GM18858 (cell line): Measurements from ENCODE around the gene CDCA5.

Source experiments
- ATAC-seq: cut with Tn5 transposase; IDR thresholded peaks from one replicate; pipeline ENCODE4 v1.9.1; 2021; ENCODE audit not compliant: unreplicated experiment

The CDCA5 gene, protein sequence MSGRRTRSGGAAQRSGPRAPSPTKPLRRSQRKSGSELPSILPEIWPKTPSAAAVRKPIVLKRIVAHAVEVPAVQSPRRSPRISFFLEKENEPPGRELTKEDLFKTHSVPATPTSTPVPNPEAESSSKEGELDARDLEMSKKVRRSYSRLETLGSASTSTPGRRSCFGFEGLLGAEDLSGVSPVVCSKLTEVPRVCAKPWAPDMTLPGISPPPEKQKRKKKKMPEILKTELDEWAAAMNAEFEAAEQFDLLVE

DNA sequence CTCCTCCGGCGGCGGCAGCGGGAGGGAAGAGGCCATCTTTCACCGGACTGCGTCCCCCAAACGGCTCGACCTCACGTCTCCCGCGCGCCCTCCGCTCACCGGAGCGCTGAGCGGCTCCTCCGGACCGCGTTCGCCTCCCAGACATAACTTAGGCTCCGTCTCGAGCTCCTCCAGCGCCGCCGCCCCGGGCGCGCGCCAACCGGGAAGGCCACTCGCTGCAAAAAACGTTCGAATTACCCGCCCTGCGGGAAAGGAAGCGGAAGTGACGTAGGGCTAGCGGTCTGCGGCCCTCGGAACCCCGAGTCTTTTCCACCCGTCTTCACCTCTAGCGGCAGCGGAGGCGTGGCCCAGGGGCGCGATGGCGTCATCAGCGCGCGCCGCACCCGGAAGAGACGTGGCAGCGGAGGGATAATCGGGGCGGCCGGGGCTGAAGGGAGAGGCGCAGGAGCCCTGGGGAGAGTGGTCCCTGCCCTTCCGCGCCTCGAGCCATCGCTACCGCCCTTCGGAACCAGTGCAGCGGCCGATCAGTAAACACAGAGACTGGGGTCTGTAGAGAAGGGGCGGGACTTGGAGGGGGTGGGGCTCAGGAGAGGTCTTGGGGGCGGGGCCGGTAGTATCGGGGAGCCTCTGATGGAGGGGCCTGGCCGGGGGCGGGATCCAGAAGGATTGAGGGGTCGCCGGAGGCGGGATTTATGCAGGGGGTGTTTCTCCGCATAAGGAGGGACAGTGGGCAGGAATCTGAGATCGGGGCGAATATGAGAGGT is at the start of gene CDCA5, which contains the start of gene ZFPL1:
Gene CDCA5, minus strand, starts transcription at position 207 of the 764 bp plus-strand sequence. Its CDS starts 62 bp downstream, at position 145.
Gene ZFPL1, plus strand, starts transcription at position 389 of the 764 bp plus-strand sequence. CDS start 477 bp downstream, outside the sequence.
- ATAC-seq: peak; percentile 64

DNA sequence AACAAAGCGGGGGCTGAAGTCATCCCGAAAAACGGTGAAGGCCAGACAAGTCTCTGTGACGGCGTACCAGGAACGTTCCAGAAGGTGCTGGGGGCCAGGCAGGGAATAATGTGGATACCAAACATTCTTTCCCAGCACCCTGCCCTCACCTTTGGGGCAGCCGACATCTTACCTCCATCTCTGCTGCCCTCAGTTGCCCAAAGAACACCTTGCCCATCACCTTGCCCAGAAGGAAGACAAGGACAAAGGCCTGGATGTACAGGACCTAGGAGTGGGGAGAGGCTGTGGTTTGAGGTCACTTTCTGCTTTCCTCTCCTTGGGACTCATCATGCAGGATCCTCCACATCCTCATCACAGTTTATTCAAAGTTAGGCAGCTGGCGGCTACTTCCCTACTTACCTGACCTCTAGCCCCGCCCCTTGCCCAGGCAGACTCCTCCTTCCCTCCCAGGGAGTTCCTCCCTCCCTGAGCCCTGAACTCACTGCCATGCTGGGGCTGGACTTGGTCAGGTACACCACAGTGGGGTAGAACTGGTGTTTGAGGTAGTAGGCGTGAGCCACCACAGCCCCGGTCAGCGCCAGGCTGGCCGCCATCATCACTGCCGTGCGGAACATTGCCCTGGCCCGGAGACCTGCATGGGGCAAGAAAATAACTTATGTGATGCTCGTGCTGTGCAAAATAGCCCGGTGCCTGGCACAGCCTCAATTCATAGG is 49.3 kb upstream of the CDCA5 start:
- ATAC-seq: no peak

DNA sequence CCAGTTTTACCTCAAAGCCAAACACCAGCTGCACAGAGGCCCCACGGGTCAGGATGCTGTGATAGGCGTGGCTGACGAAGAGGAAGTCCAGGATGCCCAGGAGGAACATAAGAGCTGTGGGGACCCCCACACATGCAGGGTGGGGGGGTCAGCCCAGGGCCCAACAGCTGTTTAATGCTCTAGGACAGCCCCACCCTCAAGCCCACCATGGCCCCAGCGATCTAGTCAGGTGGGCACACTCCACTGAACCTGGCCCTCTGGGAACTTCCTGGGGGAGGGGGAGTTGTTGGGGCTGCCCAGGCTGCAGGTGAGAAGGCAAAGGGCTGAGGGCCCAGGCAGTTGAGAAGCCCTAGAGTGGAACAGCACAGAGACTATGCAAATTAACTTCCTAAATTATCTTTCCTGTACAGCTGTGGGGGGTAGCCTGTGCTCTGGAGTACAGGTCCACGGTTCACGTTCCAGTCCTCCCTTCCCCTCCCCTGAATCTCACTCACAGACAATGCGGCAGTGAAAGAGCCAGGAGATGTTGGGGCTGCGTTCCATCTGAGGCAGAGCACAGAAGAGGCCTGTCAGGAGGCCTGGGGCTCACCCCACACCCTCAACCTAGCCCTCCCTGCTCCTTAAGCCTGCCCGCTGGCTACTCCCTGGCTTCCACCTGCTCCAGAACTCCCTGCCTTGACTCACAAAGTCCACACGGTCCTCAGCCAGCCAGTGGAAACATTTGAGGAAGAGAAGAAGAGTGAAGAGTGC is 48.6 kb upstream of the CDCA5 start:
- no peak for ATAC-seq

DNA sequence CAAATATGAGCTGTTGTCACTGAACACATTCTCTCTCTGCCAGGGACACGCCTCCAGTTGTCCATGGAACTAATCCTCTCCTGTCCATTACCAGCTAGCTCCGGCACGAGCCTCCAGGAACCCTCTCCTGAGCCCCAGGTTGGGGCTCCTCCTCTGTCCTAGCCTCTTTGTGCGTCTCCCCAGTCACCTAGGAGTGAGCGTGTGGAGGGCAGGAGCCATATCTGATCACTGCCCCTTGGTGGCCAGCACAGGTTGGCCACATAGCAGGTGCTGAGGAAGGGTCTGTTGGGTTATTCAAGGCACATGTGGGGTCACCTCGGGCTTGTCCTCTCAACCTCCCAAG is 48.0 kb upstream of the CDCA5 start:
- no peak for ATAC-seq

DNA sequence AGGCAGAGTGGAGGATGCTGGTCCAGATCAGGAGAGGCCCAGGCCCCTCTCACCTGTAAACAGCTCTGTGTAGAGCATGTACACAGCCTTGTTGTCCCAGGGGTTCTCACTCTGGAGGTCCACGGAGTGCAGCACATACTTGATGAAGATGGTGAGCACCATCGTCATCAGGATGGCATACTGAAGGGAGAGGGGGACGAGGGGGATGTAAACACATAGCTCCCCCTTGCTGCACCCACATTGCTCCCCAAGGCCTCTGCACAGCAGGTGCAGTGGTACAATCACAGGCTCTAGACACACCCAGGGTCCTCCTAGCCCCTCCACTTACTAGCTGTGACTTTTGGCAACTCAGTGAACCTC is 47.6 kb upstream of the CDCA5 start:
- ATAC-seq: no peak

DNA sequence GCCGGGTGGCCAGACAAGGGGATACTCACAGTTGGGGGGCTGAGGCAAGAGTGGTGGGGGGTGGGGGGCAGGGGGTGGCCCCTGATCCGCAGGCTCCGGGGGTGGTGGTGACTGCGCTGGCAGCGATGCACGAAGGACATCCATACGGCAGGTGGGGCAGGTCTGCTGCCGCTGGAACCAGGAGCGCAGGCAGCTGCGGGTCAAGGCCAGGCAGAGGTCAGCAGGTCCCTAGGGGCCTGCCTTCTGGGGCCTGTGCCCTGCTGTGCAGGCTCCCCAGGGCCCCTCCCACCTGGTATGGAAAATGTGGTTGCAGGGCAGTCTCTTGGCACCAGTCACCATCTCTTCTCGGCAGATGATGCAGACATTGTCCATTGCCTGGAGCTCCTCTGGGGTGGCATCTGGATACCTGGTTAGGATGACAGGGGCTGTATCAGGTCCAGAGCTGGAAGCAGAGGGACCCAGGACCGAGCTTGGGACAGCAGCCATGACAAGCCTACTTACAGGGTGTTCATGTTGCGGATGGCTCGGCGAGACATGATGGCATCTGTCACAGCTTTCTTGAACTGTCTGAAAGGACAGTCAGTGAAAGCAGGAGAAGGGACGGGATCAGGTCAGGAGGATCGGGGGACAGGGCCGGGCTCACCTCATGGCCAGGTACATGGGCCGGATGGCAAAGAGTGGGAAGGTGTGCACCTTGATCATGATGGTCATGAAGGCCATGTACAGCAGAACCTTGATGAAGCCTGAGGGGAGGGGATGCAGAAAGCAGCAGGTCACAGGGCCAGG is 47.0 kb upstream of the CDCA5 start:
- ATAC-seq: no peak

DNA sequence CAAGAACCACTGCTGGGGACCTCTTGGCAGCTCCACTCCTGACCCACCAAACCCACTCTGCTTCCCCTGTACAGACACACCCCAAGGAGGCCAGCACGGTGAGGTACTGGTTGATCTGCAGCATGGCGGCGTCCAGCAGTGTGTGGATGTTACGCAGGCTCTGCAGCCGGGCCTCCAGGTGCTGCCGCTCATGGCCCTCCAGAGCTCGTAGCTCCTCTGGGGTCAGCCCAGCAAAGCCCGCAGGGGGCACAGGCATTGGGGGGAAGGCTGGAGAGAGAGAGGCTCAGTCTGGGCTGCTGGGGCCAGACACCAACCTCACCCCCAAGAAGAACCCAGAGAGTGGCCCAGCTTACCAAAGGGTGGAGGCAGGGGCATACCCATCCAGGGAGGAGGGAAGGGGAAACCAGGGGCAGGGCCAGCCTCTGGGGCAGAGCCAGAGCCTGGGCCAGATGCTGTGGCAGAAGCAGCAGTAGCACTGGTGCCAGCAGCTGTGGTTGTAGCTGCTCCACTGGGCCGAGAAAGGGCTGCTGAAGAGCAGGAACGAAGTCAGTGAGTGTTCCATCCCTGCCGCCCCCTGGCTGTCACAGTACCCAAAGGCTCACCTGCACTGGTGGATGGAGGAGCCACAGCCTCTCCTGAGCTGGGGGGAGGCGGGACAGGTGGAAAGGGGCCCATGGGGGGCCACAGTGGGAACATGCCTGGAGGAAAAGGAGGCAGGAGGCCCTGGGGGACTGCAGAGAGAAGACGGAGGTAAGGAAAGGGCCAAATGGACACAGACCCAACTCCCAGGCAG is 46.0 kb upstream of the CDCA5 start:
- no peak for ATAC-seq

DNA sequence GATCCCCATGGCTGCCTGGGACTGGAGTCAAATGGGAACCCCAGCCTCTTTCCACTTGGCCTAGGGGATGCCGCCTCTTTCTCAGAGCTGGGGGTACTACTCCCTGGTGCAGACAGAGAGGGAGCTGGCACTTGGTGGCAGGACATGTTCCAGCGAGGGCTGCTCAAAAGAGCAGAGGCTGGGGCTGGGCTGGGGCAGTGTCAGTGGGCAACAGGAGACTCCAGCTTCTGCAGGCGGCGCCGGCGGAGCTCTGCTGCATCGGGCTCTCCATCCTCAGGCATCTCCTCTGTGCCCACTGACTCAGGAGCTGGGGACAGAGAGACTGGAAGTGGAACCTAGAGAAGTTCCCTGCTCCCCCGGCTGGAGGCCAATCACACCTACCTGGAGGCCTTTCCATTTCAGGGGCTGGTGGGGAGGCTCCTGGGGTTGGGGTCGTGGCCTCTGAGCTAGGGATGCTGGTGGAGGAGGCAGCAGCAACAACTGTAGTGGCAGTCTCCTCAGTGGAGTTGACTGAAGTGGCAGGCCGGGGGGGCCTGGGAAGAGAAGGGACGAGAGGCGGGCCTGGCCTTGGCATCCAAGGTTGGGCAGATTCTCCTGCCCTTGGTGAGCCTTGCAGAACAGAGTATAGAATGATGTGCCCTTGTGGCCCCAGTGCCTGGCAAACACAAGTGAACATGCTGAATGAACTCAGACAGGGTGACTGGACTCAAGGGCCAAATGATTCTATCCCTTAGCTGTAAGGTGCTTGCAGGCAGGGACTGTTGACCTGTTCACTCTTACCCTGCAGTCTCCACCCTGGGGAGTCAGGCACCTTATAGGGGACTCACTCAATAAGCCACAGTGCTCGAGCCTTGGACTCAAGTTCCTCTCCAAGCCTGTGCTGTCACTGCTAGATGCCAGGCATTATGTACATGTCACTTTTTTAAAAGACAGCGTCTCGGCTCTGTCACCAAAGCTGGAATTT is 44.6 kb upstream of the CDCA5 start:
- ATAC-seq: no peak

DNA sequence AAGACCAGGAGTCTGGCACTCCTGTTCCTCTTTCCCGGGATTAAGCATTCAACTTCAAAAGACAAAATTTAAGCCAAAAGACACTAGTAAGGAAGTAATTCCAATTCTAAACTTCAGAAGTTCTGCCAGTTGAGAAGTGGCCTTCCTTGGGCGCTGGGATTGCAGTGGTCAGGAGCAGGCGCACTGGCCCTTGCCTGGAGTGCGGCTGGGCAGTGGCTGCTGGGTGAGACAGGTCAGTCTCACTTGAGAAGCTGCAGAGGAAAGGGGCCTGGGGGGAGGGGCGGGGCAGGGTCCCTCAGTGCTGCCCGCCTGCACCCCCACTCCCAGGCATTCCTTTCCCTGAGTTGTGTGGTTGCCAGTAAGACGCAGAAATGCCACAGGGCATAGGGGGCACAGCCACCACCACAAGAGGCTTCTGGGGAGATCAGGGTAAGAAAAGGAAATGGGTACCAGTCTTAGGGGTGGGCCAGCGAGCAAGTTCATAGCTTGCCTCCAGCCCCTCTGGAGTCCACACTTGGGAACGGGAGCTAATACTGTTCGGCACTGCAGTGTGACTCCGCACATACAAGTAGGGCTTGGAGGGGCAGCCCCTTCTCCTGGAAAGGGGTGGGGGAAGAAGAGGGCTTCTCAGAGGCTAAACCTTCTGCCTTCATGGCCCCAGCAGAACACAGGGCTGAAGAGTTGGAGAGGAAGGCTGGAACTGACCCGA is 43.8 kb upstream of the CDCA5 start:
- ATAC-seq: no peak

DNA sequence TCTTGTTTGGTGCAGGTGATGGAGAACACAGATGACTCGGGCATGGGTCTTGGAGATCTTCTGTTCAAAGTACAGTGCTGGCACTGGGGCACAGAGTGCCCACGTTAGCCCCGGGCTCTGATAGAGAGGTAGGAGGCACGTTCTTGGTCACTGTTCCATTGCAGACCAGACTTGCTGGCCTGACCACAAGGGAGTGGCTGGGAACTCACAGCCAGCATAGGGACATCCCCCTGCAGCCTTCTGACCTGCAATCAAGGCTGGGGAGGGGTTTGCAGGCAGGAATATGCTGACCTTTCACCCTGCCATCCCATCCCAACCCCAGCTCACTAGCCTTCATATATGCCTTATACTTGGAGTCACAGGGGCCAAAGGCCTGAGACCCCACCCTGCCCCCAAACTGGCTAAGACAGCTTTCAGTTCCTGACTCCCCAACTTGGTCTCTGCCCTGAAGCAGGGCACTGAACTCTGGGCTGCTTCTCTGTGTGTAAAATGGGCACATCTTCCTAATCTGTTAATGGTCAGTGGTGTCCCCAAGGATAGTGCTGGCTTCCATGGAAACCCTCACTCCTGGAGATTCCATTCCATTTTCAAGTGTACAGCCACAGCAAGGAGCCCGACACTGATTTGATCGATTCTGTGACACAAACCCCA is 42.9 kb upstream of the CDCA5 start:
- no peak for ATAC-seq

DNA sequence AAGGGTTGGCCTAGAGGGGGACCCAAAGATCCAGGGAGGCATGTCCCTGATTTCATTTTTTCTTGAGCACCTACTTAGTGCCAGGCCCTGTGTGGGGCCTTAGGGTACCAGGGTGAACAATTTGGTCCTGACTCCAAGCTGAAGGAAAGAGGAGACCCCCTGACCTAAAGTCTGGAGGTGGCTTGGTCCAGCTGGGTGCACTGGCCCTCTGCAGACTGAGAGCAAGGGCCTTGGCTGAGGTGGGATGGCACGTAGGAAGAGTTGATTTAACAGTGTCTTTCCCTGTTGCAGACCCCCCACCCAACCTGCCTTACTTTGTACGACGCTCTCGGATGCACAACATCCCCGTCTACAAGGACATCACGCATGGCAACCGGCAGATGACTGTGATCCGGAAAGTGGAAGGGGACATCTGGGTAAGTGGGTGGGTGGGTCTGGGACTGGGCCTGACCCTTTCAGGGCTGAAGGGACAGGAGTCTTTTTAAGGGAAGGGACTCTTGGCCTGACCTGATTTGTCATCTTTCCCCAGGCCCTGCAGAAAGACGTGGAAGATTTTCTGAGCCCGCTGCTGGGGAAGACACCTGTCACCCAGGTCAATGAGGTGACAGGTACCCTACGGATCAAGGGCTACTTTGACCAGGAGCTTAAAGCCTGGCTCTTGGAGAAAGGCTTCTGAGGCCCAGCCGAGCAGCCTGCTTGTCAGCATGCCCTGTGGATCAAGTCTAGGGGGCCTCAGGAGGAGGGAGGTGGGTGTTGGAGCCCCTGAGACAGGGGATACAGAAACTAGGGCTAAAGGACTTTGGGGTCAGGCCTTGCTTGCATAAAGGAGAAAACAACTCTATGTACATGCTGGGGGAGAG is 41.6 kb upstream of the CDCA5 start:
- ATAC-seq: no peak

DNA sequence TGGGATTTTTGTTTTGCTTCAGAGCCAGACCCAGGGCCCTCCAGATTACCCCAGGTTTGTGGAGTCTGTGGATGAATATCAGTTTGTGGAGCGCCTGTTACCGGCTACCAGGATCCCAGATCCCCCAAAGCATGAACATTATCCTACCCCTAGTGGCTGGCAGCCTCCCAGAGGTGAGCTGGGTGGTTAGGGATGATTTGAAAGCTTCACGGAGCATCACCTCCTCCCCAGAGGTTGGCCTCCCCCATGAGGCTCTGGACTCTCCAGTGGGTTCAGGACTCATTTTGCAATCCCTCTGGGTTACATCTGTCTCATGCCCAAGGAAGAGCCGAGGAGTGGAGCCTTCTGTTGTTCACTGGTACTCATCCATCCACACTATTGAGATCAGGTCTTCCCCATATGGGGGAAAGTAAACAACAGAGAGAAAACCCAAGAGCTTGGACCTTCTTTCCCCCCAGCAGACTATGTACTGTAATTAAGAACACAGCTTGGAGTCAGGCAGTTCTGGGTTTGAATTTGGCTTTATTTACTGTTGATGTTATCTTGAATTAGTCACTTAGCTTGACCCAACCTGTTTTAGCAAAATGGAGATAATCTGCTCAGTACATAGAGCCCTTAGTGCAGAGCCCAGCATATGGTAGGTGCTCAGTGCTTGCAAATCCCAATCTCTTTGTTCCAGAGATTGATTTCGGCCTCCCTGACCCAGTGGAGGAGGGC is 40.8 kb upstream of the CDCA5 start:
- no peak for ATAC-seq

DNA sequence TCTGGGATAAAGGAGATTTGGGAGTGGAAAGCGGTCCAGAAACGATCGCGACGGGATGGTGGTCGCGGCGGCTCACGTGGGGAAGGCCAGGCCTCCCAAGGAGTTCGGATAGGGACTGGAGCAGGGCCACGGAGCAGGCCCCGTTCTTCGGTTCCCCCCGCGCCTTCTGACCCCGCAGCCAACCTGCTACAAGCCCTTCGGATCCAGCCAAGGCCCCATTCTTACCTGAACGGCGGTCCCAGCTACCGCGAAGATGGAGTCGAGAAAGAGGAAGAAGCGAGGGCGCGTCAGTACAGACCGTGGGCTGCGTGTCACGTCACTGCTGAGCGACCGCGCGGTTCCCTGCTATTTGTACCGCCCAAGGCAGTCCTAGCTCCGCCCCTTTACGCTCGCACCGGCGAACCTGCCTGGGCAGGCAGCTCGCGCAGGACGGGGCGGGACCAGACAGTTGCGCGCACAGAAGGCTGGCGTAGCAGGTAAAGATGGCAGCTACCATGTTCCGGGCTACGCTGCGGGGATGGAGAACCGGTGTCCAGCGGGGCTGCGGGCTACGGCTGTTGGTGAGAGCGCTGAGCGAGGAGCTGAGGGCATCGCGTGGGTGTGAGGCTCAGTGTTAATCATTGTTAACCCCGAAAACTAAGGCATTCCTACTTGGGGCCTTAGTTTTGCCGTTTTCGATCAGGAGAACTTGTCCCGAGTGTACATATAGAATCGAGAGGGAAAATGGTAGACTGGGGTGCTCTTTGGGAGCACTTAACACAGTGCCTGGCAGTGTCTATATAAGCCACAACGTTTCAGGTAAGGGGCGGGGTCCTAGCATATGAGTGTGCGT is 38.2 kb upstream of the CDCA5 start, which contains the start of the genes FAU and MRPL49:
Gene FAU, minus strand, starts transcription at position 270 of the 832 bp plus-strand sequence. CDS start 321 bp downstream, outside the sequence.
Gene MRPL49, plus strand, starts transcription at position 457 of the 832 bp plus-strand sequence. Its CDS starts 26 bp downstream, at position 483.
- peak; percentile 58 for ATAC-seq

DNA sequence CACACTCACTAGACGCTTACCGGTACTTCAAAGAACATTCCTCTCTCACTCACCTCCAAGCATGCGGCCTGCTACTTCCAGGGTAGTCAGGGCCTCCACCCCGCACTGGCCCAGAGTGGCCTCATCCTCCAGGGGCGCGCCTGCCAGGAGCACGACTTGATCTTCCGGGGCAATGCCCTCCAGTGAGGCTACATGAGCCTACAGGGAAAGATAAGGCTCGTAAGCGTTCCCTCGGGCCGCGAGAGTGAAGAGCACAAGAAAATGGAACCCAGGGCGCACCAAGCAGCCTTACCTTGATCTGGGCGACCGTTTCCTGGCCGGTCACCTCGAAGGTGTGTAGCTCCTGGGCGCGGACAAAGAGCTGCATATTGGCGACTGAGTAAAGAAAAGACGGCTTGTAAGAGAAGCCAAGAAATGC is 37.6 kb upstream of the CDCA5 start:
- no peak for ATAC-seq

DNA sequence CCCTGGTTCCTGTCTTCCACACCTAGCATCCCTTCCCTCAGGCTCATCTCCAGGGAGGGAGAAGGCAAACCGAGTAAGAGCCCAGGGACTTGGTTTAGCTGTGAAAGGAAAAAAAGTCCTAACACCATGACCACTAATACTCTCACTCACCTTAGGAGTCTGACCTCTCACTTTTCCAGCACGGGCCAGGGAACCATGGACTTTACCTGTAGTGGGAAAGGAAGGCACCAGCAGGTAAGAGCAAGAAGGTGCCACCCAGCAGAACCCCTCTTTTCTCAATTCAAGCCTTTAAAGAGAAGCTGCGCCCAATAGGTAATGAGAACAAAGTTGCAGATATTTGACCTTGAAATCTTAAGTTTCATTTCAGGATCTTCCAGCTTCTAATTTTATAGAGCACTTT is 37.0 kb upstream of the CDCA5 start:
- ATAC-seq: no peak
